GM15510 (cell line): Measurements from ENCODE around the gene ACOT2.

Experiments used
- POLR2A ChIP-seq: IDR thresholded peaks from 3 replicates; pipeline ENCODE4 v1.6.1; 2011; ENCODE audit warnings: borderline replicate concordance; ENCODE audit not compliant: insufficient read length; ENCODE audit errors: extremely low read depth

The ACOT2 gene

DNA sequence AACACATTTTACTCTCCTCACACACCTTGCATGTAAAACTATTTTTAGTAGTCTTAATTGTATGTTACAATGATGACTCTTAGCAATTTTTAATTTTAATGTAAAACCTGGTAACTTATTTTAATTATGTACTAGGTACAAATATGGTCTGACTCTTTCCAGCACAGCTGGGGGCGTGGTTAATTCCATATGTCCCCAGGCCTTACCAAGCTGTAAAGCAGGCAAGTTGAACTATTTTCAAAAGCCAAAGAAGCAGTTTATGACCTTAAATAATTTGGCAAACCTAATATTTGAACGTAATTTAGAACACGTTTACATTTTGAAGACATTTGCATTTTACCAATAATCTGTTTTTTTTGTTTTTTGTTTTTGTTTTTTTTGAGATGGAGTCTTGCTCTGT, 34.0 kb downstream of the ACOT2 start:
- no peak for TF ChIP-seq POLR2A

DNA sequence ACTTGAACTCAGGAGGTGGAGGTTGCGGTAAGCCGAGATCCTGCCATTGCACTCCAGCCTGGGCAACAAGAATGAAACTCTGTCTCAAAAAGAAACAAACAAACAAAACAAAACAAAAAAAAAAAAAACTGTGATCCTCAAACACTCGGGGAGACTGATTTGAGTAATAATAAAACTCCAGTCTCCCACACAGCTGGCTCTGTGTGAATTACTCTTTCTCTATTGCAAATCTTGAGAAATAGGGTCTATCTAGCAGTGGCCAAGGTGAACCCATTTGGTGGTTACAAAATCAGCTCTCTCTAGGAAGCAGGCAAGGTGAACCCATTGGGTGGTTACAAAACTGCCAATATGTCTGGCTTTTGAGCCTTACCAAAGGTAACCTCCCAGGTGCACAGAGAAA, 37.3 kb downstream of the ACOT2 start:
- no peak for TF ChIP-seq POLR2A

DNA sequence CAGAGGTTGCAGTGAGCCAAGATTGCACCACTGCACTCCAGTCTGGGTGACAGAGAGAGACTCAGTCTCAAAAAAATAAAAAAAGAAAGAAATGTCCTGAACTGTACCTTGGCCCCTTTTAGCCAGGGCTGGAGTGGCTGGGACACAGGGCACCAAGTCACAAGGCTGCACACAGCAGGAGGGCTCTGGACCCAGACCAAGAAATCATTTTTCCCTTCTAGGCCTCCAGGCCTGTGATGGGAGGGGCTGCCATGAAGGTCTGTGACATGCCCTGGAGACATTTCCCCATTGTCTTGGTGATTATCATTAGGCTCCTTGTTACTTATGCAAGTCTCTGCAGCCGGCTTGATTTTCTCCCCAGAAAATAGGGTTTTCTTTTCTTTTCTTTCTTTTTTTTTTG, 38.2 kb downstream of the ACOT2 start:
- TF ChIP-seq POLR2A = no peak

DNA sequence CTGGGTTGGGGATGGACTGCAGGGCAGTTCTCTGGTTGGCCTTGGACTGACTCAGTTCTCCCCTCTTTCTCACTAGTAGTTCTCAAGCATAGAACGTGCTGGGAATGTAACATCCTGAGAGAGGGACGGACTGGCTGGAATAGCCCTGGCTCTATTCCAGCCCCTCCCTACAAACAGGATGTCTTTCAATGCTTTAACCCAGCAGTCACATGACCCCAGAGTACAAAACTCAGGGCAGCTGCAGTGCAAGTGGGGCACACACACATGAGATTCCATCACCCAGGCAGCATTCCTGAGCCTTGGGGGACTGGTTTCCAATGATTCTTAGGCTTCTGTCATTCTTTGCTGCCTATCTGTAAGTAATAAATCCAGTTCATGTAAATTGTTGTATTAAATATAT, 41.7 kb downstream of the ACOT2 start:
- TF ChIP-seq POLR2A = no peak

DNA sequence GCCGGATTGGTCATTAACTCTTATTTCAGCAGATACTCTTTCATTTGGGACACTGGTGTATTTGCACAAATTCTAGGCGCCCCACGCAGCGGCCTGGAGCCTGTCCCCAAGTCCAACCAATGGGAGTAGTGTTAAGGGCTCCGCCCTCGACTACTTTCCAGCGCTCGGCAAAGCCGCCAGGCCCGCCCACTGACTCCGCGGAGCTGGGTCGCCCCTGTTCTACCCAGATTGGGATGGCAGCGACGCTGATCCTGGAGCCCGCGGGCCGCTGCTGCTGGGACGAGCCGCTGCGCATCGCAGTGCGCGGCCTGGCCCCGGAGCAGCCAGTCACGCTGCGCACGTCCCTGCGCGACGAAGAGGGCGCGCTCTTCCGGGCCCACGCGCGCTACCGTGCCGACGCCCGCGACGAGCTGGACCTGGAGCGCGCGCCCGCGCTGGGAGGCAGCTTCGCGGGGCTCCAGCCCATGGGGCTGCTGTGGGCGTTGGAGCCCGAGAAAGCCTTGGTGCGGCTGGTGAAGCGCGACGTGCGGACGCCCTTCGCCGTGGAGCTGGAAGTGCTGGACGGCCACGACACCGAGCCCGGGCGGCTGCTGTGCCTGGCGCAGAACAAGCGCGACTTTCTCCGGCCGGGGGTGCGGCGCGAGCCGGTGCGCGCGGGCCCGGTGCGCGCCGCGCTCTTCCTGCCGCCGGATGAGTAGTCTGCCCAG, 43.5 kb downstream of the ACOT2 start, which contains the start of gene ACOT6:
Gene ACOT6, plus strand, starts transcription at position 179 of the 707 bp plus-strand sequence. Its CDS starts 55 bp downstream, at position 234.
- TF ChIP-seq POLR2A = peak; percentile 34

DNA sequence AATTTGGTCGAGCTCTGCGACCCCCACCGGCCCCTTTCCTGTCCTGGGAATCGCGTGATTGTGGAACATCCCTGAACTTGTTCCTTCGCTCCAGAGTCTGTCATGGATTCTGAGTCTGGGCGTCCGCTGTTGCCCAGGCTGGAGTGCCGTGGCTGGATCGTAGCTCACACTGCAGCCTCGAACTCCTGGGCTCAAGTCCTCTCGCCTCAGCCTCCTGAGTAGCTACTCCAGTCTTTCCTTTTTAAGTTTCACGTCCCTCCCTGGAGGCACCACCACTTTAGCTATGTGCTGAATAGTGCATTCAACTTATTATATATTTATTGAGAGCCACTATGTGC, 44.0 kb downstream of the ACOT2 start:
- TF ChIP-seq POLR2A = no peak

DNA sequence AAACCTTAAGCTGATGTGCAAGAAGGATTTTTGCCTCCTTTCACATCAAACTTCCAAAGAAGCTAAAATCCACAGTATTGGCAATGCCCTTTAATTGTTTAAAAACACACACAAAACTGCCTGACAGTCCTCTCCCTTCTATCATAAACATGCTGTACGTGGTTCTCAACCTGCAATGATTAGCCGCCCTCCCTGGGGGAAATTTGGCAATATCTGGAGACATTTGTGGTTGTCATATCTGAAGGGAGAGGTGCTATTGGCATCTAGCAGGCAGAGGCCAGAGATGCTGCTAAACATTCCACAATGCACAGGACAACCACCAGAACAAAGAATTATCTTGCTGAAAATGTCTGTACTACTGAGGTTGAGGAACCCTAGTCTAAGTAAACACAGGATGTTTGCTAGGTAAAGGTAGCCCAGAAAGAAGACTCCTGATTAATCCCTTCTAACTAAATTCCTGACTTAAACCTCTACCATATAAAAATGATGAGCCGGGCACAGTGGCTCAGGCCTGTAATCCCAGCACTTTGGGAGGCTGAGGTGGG, 44.5 kb downstream of the ACOT2 start:
- no peak for TF ChIP-seq POLR2A

DNA sequence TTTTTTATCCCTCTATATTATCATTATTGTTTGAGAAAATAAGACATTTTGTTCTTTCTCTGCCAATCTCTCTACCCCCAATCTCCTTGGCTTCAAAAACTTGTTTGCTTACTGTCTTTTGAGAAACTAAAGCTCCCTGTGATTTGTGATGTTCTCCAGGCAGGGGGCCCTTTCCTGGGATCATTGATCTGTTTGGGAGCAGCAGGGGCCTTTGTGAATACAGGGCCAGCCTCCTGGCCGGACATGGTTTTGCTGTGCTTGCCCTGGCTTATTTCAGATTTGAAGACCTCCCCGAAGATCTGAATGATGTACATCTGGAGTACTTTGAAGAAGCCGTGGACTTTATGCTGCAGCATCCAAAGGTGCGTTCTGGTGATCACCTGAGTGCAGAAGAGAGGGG, 47.8 kb downstream of the ACOT2 start:
- TF ChIP-seq POLR2A = no peak

DNA sequence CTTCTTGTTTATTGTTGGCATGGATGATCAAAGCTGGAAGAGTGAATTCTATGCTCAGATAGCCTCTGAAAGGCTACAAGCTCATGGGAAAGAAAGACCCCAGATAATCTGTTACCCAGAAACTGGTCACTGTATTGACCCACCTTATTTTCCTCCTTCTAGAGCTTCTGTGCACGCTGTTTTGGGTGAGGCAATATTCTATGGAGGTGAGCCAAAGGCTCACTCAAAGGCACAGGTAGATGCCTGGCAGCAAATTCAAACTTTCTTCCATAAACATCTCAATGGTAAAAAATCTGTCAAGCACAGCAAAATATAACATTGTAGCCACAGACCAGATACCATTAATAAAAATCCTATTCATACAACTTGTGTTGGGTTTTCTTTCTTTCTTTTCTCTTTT, 50.5 kb downstream of the ACOT2 start:
- TF ChIP-seq POLR2A = no peak

DNA sequence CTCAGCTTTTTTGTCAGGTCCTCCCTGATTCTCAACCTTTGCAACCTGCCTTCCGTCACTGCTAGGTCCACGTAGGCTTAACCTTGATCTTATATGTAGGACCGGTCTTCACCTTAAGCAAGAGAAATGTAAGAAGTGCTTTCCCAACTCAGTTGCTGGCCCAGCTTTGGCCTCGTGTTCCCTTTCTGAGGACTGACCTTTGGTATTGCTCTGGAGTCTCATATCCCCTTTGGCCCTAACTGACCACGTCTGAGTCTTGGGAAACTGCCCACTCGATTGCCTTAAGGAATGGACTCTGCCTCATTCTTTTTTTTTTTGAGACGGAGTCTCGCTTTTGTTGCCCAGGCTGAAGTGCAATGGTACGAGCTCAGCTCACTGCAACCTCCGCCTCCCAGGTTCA, 51.3 kb downstream of the ACOT2 start:
- no peak for TF ChIP-seq POLR2A

DNA sequence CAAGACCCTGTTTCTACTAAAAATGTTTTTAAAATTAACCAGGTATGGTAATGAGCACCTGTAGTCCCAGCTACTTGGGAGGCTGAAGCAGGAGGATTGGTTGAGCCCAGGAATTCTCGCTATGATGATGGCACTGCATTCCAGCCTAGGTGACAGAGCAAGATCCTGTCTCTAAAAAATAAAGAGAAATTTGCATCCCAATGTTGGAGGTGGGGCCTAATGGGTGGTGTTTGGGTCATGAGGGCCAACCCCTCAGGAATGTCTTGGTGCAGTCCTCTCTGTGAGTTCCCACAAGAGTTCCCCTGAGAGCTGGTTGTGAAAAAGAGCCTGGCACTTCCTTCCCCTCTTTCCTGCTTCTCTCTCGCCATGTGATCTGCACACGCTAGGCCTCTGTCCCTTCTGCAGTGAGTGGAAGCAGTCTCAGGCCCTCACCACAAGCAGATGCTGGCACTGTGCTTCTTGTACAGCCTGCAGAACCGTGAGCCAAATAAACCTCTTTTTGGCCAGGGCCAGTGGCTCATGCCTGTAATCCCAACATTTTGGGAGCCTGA, 54.6 kb downstream of the ACOT2 start:
- no peak for TF ChIP-seq POLR2A
